GM10266 (cell line): Measurements from ENCODE around the gene PATE1.

Experiments used
- DNase-seq: peaks from one replicate; pipeline ENCODE4 v3.0.0; 2012; ENCODE audit errors: extremely low spot score
- TF ChIP-seq, protein P1 (sequence below): IDR thresholded peaks from 2 replicates; pipeline ENCODE4 v1.5.1; 2012; ENCODE audit warnings: mild to moderate bottlenecking, low read depth; ENCODE audit not compliant: control insufficient read depth, insufficient read depth; ENCODE audit errors: missing control alignments

The PATE1 gene

DNA sequence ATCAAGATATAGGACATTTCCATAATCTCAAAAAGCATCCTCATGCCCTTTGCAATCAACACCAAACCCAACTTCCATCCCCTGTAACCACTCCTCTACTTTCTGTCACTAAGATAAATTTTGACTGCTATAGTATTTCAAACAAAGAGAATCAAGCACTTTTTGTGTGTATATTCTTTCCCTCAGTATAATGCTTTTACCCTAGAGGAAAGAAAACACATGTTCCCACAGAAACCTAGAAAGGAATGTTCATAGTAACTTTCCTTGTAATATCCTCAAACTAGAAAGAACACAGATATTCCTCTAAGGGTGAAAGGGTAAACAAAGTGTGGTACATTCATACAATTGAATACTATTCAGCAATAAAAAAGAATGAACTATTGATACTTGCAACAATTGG, 5.5 kb upstream of the PATE1 start:
- DNase-seq = no peak
- TF ChIP-seq, protein P1, sequence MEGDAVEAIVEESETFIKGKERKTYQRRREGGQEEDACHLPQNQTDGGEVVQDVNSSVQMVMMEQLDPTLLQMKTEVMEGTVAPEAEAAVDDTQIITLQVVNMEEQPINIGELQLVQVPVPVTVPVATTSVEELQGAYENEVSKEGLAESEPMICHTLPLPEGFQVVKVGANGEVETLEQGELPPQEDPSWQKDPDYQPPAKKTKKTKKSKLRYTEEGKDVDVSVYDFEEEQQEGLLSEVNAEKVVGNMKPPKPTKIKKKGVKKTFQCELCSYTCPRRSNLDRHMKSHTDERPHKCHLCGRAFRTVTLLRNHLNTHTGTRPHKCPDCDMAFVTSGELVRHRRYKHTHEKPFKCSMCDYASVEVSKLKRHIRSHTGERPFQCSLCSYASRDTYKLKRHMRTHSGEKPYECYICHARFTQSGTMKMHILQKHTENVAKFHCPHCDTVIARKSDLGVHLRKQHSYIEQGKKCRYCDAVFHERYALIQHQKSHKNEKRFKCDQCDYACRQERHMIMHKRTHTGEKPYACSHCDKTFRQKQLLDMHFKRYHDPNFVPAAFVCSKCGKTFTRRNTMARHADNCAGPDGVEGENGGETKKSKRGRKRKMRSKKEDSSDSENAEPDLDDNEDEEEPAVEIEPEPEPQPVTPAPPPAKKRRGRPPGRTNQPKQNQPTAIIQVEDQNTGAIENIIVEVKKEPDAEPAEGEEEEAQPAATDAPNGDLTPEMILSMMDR = no peak

DNA sequence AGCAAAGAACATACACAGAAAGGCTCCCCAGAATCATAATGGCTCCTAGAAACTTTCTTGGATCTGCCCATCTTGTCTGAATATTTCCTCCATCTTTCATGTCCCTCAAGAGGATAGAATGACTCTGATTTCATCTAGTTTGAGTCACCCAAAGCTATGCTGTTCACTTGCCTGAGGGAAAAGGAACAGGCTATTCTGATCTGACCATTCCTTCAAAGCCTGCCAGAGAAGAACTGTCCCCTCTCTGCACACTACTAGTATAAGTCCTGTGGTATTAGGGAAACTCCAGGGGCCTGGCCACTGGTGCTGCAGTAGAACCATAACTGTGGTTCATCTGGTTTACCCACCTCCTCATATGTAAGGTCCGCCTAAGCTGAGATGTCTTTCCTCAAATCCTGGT, 2.4 kb upstream of the PATE1 start:
- no peak for DNase-seq
- TF ChIP-seq, protein P1 = no peak

DNA sequence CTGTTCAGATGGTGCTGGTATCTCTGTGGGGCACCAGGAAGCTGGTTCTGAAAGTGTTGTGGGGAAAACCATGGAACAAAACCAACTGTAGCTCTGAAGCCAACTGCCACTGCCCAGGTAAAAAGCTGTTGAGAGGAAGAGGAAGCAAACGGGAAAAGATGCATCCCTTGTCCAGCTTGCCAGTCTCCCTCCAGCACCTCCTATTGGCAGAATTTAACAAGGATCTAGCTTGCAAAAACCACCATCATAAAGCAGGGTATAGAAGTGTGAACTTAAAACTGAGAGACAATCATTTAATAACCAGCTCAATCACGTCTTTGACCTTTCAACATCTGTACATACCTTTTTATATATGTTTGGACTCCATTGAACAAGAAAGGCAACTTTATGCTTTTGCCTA, 4.5 kb downstream of the PATE1 start:
- TF ChIP-seq, protein P1 = no peak
- no peak for DNase-seq

DNA sequence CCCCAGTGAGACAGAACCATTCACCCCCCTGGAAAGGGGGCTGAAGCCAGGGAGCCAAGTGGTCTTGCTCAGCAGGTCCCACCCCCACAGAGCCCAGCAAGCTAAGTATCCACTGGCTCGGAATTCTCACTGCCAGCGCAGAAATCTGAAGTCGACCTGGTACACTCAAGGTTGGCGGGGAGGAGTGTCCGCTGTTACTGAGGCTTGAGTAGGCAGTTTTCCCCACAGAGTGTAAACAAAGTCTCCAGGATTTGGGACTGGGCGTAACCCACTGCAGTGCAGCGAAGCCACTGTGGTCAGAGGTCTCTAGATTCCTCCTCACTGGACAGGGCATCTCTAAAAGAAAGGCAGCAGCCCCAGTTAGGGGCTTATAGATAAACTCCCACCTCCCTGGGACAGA, 10.0 kb downstream of the PATE1 start:
- TF ChIP-seq, protein P1 = no peak
- no peak for DNase-seq

DNA sequence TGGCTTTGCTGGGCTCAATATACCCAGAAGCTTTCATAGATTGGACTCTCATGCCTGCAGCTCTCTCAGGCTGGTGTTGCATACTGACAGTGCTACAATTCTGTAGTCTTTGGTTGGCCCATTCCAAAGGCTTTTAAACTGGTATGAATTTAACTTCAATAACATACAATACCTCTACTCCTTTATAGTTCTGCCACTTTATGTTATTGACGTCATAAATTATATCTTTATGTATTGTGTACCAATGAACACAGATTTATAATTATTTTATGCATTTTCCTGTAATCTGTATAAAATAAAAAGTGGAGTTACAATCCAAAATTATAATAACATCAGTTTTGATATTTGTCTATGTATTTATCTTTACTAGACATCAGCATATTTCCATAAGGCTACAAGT, 16.4 kb downstream of the PATE1 start:
- TF ChIP-seq, protein P1 = no peak
- no peak for DNase-seq

DNA sequence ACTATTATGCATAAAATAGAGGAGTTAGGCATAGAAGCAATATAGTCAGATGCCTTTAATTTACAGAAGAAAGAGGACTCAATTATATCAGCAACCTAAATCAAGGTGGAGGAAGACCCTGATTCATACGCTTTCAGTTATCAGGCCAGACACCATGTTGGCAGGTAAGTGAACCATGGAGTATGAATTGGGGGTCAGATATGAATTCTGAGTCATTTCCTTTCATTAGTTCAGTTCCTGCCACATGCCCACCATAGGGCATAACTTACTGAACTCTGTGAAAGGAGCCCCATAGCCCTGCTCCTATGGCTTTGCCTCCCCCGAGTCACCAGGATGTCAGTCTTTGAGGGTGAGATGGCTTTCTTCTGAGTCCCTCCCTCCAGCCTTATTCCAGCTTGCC, 17.4 kb downstream of the PATE1 start:
- DNase-seq = no peak
- TF ChIP-seq, protein P1 = no peak

DNA sequence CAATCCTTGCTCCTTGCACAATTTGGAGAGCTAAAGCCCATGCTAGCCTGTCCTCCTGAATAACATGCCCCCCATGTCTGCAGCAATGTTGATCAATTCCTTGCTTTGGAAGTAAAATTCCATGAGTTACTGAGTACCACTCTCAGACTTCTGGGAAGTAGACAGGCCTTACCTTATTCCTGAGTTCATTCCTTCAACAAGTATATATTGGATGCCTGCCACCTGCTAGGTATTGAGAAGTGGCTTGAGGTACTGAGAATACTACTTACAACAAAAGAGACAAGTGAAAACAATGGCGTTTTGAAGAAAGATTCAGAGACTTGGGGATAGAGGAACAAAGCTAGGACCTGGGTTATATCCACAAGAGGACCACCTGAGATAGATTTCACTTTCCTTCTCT, 20.2 kb downstream of the PATE1 start:
- TF ChIP-seq, protein P1 = no peak

More for the DNA sequence above, 20.2 kb downstream of the PATE1 start:
- DNase-seq = no peak
